ENCODE data around the gene ASIC4.

The ASIC4 gene

GRCh38 chr2:219475278-219475677 is 39.0 kb upstream of the ASIC4 start:
- no peak overlapping the region for H3K4me3 ChIP-seq (replicated peaks in 1 of 2; ENCODE audit: low read depth in 2 of 2, low read length in 2 of 2)
- TF ChIP-seq CTCF (IDR thresholded peaks at IDR 0.05; ENCODE audit: low read depth, low read length), result no peak
- DNase-seq (ENCODE audit: low read depth in 2 of 2), result no peak

- H3K4me3 ChIP-seq (replicated peaks in 1 of 2; ENCODE audit: low read depth in 2 of 2, low read length in 2 of 2), result no peak overlapping the region
- TF ChIP-seq CTCF (IDR thresholded peaks at IDR 0.05; ENCODE audit: low read depth, low read length), result peak; percentile 97
- peak; percentile 66 to 68 for DNase-seq (ENCODE audit: low read depth in 2 of 2)
Observed at GRCh38 chr2:219475697-219476651, 38.3 kb upstream of the ASIC4 start.

- TF ChIP-seq CTCF (IDR thresholded peaks at IDR 0.05; ENCODE audit: low read depth, low read length), result no peak
- no peak overlapping the region for H3K4me3 ChIP-seq (replicated peaks in 1 of 2; ENCODE audit: low read depth in 2 of 2, low read length in 2 of 2)
- no peak for DNase-seq (ENCODE audit: low read depth in 2 of 2)
Observed at GRCh38 chr2:219476652-219477151, 37.6 kb upstream of the ASIC4 start.

GRCh38 chr2:219477179-219477578 is 37.1 kb upstream of the ASIC4 start:
- TF ChIP-seq CTCF (IDR thresholded peaks at IDR 0.05; ENCODE audit: low read depth, low read length), result no peak
- DNase-seq (ENCODE audit: low read depth in 2 of 2), result no peak
- no peak overlapping the region for H3K4me3 ChIP-seq (replicated peaks in 1 of 2; ENCODE audit: low read depth in 2 of 2, low read length in 2 of 2)

- no peak for TF ChIP-seq CTCF (IDR thresholded peaks at IDR 0.05; ENCODE audit: low read depth, low read length)
- no peak overlapping the region for H3K4me3 ChIP-seq (replicated peaks in 1 of 2; ENCODE audit: low read depth in 2 of 2, low read length in 2 of 2)
- DNase-seq (ENCODE audit: low read depth in 2 of 2), result no peak
Observed at GRCh38 chr2:219477815-219478214, 36.5 kb upstream of the ASIC4 start.

- TF ChIP-seq CTCF (IDR thresholded peaks at IDR 0.05; ENCODE audit: low read depth, low read length), result no peak
Observed at GRCh38 chr2:219478916-219479315, 35.4 kb upstream of the ASIC4 start.

More at GRCh38 chr2:219478916-219479315, 35.4 kb upstream of the ASIC4 start:
- no peak for DNase-seq (ENCODE audit: low read depth in 2 of 2)
- H3K4me3 ChIP-seq (replicated peaks in 1 of 2; ENCODE audit: low read depth in 2 of 2, low read length in 2 of 2), result no peak overlapping the region

Data from cardiac fibroblast (primary cell).